ENCODE measurements around the gene VCPKMT. TPM values are rescaled to one million over a fixed set of nuclear protein-coding genes. Genes with fewer than 3 reads are reported as not detected.

VCPKMT gene
- total and polyA plus RNA-seq, 9 donors: 5.1 to 7.8 (median 6.3) TPM

DNA sequence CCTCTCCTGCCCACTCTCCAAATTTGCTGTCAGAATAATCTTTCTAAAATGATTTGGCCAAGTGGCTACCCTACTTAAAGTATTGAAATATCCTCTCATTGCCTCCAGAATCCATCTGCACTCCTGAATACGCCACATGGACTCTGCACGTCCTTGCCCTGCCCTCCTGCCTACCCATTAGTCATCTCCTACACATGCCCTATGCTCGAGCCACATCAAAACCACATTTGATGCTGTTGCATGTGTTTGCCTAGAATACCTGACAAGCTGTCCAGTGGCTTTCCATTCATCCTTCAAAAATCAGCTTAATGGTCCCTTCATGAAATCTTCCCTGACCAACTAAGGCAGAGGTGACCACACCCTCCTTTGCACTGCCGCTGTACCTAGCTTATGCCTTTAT lies 17.0 kb downstream of the VCPKMT start:
- Histone ChIP-seq H3K9me3 (no peaks in the 10 kb centered on the region), H3K27ac (no peak overlapping the region), H3K4me3 (no peak overlapping the region), H3K27me3 (no peaks in the 10 kb centered on the region), H3K4me1 (ENCODE audit: insufficient read depth) (no peaks in the 10 kb centered on the region), H3K36me3 (no peaks in the 10 kb centered on the region)
- 89 to 91% (median 90%) methylated on average over 4 of the region's 4 CpGs for WGBS, 3 donors
- no peak for DNase-seq
- no peak for TF ChIP-seq POLR2A (IDR thresholded peaks at IDR 0.05)
- no peak for TF ChIP-seq EP300 (IDR thresholded peaks at IDR 0.05)
- TF ChIP-seq, protein P1, sequence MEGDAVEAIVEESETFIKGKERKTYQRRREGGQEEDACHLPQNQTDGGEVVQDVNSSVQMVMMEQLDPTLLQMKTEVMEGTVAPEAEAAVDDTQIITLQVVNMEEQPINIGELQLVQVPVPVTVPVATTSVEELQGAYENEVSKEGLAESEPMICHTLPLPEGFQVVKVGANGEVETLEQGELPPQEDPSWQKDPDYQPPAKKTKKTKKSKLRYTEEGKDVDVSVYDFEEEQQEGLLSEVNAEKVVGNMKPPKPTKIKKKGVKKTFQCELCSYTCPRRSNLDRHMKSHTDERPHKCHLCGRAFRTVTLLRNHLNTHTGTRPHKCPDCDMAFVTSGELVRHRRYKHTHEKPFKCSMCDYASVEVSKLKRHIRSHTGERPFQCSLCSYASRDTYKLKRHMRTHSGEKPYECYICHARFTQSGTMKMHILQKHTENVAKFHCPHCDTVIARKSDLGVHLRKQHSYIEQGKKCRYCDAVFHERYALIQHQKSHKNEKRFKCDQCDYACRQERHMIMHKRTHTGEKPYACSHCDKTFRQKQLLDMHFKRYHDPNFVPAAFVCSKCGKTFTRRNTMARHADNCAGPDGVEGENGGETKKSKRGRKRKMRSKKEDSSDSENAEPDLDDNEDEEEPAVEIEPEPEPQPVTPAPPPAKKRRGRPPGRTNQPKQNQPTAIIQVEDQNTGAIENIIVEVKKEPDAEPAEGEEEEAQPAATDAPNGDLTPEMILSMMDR (IDR thresholded peaks at IDR 0.05): no peak
- intact Hi-C loops (cut with DNase I): no loop called here

GRCh38 chr14:50095895-50096294 lies 20.5 kb downstream of the VCPKMT start:
- no peaks in the 10 kb centered on the region for H3K9me3 ChIP-seq
- no peaks in the 10 kb centered on the region for H3K27me3 ChIP-seq
- intact Hi-C loops (cut with DNase I): no loop called here
- WGBS, 3 donors: 48 to 61% (median 50%) methylated on average over 1 of the region's 1 CpG
- no peaks in the 10 kb centered on the region for H3K4me1 ChIP-seq (ENCODE audit: insufficient read depth)
- no peaks in the 10 kb centered on the region for H3K36me3 ChIP-seq
- TF ChIP-seq, protein P1 (IDR thresholded peaks at IDR 0.05): no peak
- no peak for TF ChIP-seq POLR2A (IDR thresholded peaks at IDR 0.05)
- TF ChIP-seq EP300 (IDR thresholded peaks at IDR 0.05): no peak
- H3K4me3 ChIP-seq: no peak overlapping the region
- no peak for DNase-seq
- H3K27ac ChIP-seq: no peak overlapping the region

- TF ChIP-seq POLR2A (IDR thresholded peaks at IDR 0.05) (no peak), EP300 (IDR thresholded peaks at IDR 0.05) (no peak)
- TF ChIP-seq, protein P1 (IDR thresholded peaks at IDR 0.05): no peak
- H3K27me3 ChIP-seq: no peaks in the 10 kb centered on the region
- H3K27ac ChIP-seq: no peak overlapping the region
- no peaks in the 10 kb centered on the region for H3K9me3 ChIP-seq
- H3K4me1 ChIP-seq (ENCODE audit: insufficient read depth): no peaks in the 10 kb centered on the region
- DNase-seq: no peak
- intact Hi-C loops (cut with DNase I): no loop called here
- H3K36me3 ChIP-seq: no peaks in the 10 kb centered on the region
- no peak overlapping the region for H3K4me3 ChIP-seq
- WGBS, 3 donors: 92 to 95% (median 94%) methylated on average over 11 of the region's 11 CpGs
Observed at GRCh38 chr14:50094056-50094755, 22.2 kb downstream of the VCPKMT start.

DNA sequence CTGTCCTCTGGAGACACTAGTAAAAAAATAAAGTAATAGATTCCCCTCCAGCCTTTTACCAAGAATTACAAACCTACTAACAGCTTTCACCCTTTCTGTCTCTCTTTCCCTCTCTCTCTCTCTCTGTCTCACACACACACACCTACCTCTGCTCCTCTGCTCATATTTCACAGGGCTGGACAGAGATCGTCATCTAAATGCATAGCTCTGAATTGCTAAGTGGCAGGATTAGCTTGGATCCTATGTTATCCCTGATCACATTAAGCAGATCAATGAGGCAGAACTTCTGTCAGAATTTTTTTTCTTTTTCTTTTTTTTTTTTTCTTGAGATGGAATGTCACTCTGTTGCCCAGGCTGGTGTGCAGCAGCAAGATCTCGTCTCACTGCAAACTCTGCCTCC lies 22.9 kb downstream of the VCPKMT start:
- DNase-seq: no peak
- Histone ChIP-seq H3K27me3 (no peaks in the 10 kb centered on the region), H3K4me3 (no peak overlapping the region), H3K27ac (no peak overlapping the region), H3K36me3 (no peaks in the 10 kb centered on the region), H3K9me3 (no peaks in the 10 kb centered on the region), H3K4me1 (ENCODE audit: insufficient read depth) (no peaks in the 10 kb centered on the region)
- intact Hi-C loops (cut with DNase I): no loop called here
- TF ChIP-seq, protein P1 (IDR thresholded peaks at IDR 0.05): no peak
- TF ChIP-seq EP300 (IDR thresholded peaks at IDR 0.05) (no peak), POLR2A (IDR thresholded peaks at IDR 0.05) (no peak)
- 27 to 45% (median 38%) methylated on average over 2 of the region's 2 CpGs for WGBS, 3 donors
